K562 (cell line): Measurements from ENCODE around the gene CPM.

Source experiments
- BRCA1 ChIP-seq, 2 experiments: fragments of 450-650 bp in 1 of 2; sonication (generic) in 1 of 2; formaldehyde crosslinking in 1 of 2; IDR thresholded peaks; 2 replicates each; pipeline versions ENCODE4 v1.5.0 to v1.6.1; 2017 to 2020; ENCODE audit warnings: mild to moderate bottlenecking in 1 of 2, missing genetic modification reagents in 1 of 2
- CTCF ChIP-seq, 3 experiments: IDR thresholded peaks in 2 of 3; conservative IDR thresholded peaks in 1 of 3; 2 replicates each; pipeline ENCODE4 v1.5.1; 2011 to 2012; ENCODE audit warnings: low read length in 3 of 3, mild to moderate bottlenecking in 3 of 3, control low read depth in 2 of 3, improper control_type of control experiment in 1 of 3, inconsistent platforms in 1 of 3, low read depth in 1 of 3, mixed read lengths in 1 of 3, moderate library complexity in 1 of 3; ENCODE audit not compliant: insufficient read depth in 2 of 3
- ERF ChIP-seq: fragments of 450-650 bp; formaldehyde crosslinking; IDR thresholded peaks from 2 replicates; pipeline ENCODE4 v1.4.0; 2020; ENCODE audit warnings: mild to moderate bottlenecking, mixed read lengths
- EZH2 ChIP-seq: IDR thresholded peaks from 2 replicates; pipeline ENCODE4 v1.6.1; 2012; ENCODE audit warnings: low read depth, mild to moderate bottlenecking, inconsistent platforms, low read length, borderline replicate concordance
- HBP1 ChIP-seq: fragments of 450-650 bp; formaldehyde crosslinking; IDR thresholded peaks from 2 replicates; pipeline ENCODE4 v1.4.0; 2022; ENCODE audit warnings: missing genetic modification characterization
- HMBOX1 ChIP-seq: sonication (generic); IDR thresholded peaks from 2 replicates; pipeline ENCODE4 v1.6.1; 2016
- LCOR ChIP-seq: sonication (generic); formaldehyde crosslinking; IDR thresholded peaks from 2 replicates; pipeline ENCODE4 v1.8.0; 2022; ENCODE audit warnings: mild to moderate bottlenecking, missing genetic modification reagents
- MYNN ChIP-seq, 2 experiments: sonication (generic); formaldehyde crosslinking in 1 of 2; IDR thresholded peaks; 2 replicates each; pipeline versions ENCODE4 v1.5.0 to v1.6.1; 2016 to 2020; ENCODE audit warnings: antibody characterized with exemption in 1 of 2, missing genetic modification reagents in 1 of 2
- NFE2 ChIP-seq: IDR thresholded peaks from 2 replicates; pipeline ENCODE4 v1.6.1; 2014; ENCODE audit warnings: antibody characterized with exemption, low read depth
- SUPT5H ChIP-seq: fragments of 450-650 bp; IDR thresholded peaks from 2 replicates; pipeline ENCODE4 v1.6.1; 2016
- TF ChIP-seq, protein P1 (sequence below): fragments of 450-650 bp; formaldehyde crosslinking; IDR thresholded peaks from 2 replicates; pipeline ENCODE4 v1.4.0; 2020; ENCODE audit warnings: mild to moderate bottlenecking, moderate library complexity

DNA sequence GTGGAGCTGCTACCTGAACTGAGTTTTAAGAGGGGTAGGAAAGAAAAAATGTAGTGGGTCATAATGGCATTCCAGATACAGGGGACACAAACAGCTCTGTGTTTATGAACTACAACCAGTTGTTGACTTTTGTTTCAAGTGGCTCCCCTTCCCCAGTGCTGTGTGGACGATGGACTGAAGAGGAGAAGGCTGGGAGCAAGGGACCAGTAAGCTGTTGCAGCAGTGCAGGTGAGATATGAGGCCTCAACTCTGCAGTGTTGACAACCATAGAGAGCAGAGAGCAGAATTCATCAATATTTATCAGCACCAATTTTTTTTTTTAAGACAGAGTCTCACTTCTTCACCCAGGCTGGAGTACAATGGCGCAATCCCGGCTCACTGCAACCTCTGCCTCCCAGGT, 78.4 kb downstream of the CPM start:
- TF ChIP-seq ERF (CRISPR knock-in tag) (no peak), BRCA1 (IDR thresholded peaks at IDR 0.05) (no peak), BRCA1 (CRISPR knock-in tag; IDR thresholded peaks at IDR 0.05) (no peak), NFE2 (no peak), EZH2 (no peak), HMBOX1 (no peak), HBP1 (CRISPR knock-in tag) (no peak), MYNN (IDR thresholded peaks at IDR 0.05) (no peak), MYNN (CRISPR knock-in tag; IDR thresholded peaks at IDR 0.05) (no peak), SUPT5H (no peak), LCOR (CRISPR knock-in tag) (no peak), CTCF (IDR thresholded peaks at IDR 0.05 in 2 of 3, conservative IDR thresholded peaks at IDR 0.05 in 1 of 3; ENCODE audit: insufficient read depth in 2 of 3, low read depth in 1 of 3, low read length in 3 of 3) (no peak)
- TF ChIP-seq, protein P1, sequence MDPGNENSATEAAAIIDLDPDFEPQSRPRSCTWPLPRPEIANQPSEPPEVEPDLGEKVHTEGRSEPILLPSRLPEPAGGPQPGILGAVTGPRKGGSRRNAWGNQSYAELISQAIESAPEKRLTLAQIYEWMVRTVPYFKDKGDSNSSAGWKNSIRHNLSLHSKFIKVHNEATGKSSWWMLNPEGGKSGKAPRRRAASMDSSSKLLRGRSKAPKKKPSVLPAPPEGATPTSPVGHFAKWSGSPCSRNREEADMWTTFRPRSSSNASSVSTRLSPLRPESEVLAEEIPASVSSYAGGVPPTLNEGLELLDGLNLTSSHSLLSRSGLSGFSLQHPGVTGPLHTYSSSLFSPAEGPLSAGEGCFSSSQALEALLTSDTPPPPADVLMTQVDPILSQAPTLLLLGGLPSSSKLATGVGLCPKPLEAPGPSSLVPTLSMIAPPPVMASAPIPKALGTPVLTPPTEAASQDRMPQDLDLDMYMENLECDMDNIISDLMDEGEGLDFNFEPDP (CRISPR knock-in tag): no peak
